GM12872 (cell line): ENCODE measurements around the gene URI1.

ENCODE experiments used
- TF ChIP-seq, protein P1 (sequence below): IDR thresholded peaks from 3 replicates; pipeline ENCODE4 v1.5.1; 2011; ENCODE audit warnings: low read depth, mild to moderate bottlenecking, low read length, moderate library complexity; ENCODE audit not compliant: insufficient read depth

URI1 gene

DNA sequence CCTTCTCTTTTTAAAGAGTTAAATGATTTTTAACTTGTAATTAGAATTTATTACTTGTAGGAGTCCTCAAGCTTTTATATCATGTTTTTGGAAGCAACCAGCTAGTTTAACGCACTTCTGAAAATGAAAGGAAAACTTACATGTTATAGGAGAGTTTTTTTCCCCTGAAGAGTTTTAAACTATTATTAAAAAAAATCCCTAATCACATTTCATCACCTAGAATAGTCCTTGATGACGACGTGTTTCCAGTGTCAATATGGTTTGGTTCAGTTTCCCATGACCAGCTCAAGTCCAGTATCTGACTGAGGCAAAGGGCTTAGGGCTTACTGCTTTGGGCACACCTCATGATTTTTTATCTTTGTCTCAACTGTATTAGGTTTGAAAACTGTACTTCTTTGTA, 36.0 kb downstream of the URI1 start:
- TF ChIP-seq, protein P1, sequence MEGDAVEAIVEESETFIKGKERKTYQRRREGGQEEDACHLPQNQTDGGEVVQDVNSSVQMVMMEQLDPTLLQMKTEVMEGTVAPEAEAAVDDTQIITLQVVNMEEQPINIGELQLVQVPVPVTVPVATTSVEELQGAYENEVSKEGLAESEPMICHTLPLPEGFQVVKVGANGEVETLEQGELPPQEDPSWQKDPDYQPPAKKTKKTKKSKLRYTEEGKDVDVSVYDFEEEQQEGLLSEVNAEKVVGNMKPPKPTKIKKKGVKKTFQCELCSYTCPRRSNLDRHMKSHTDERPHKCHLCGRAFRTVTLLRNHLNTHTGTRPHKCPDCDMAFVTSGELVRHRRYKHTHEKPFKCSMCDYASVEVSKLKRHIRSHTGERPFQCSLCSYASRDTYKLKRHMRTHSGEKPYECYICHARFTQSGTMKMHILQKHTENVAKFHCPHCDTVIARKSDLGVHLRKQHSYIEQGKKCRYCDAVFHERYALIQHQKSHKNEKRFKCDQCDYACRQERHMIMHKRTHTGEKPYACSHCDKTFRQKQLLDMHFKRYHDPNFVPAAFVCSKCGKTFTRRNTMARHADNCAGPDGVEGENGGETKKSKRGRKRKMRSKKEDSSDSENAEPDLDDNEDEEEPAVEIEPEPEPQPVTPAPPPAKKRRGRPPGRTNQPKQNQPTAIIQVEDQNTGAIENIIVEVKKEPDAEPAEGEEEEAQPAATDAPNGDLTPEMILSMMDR: no peak

- TF ChIP-seq, protein P1: no peak
Measured at GRCh38 chr19:29983568-29983967, 41.5 kb downstream of the URI1 start.

DNA sequence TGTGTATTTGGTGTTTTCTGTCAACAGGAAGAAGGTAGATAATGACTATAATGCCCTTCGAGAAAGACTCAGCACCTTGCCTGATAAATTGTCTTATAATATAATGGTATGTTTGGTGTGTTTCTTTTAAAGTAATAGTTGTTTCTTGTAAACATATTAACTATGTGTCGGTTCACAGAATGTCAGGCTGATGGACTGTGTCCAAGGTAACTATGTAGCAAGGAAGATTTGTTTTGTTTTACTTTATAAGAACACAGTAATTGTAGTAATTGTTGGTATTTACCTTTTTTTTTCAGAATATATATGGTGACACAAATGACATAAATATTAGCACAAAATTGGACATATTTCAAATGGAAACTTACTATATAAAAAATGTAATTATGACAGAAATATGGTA, 43.2 kb downstream of the URI1 start:
- TF ChIP-seq, protein P1: no peak

- TF ChIP-seq, protein P1: no peak
Measured at GRCh38 chr19:29988351-29988750, 46.3 kb downstream of the URI1 start.

- TF ChIP-seq, protein P1: no peak
Measured at GRCh38 chr19:29992233-29992867, 50.3 kb downstream of the URI1 start.

DNA sequence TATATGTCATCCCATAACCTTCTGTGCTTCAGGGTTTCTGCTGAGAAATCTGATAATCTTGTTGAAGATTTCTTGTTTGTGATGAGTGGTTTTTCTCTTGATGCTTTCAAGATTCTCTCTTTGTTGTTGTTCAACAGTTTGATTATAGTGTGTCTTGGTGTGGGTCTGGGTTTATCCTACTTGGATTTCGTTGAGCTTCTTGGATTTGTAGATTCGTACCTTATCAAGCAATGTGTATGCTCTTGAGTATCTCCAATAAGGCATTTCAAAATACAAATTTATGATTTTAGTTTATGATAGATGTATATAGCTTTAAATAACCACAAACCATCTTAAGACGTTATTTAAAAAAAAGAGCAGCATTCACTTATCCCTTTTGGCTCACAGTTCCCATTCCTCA, 57.5 kb downstream of the URI1 start:
- TF ChIP-seq, protein P1: no peak

DNA sequence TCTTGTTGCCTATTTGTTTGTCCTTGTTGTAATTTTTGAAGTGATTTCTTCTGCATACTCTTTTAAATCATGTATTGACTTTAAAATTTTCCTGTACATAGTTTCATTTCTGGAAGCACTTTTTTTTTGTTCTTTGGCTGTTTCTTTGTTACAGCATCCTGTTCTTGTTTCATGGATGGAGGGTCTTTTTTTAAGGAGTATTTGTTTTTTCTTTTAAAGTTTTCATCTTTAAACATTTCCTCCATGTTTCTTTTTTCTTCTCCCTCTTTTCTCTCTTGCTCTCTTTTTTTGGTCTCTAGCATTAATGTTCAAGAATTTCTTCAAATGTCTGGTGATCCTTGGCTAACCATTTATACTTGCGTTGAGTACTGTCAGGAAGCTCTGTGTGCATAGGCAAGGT, 58.8 kb downstream of the URI1 start:
- TF ChIP-seq, protein P1: no peak
